ENCODE measurements around the gene TMEM86B.

DNA sequence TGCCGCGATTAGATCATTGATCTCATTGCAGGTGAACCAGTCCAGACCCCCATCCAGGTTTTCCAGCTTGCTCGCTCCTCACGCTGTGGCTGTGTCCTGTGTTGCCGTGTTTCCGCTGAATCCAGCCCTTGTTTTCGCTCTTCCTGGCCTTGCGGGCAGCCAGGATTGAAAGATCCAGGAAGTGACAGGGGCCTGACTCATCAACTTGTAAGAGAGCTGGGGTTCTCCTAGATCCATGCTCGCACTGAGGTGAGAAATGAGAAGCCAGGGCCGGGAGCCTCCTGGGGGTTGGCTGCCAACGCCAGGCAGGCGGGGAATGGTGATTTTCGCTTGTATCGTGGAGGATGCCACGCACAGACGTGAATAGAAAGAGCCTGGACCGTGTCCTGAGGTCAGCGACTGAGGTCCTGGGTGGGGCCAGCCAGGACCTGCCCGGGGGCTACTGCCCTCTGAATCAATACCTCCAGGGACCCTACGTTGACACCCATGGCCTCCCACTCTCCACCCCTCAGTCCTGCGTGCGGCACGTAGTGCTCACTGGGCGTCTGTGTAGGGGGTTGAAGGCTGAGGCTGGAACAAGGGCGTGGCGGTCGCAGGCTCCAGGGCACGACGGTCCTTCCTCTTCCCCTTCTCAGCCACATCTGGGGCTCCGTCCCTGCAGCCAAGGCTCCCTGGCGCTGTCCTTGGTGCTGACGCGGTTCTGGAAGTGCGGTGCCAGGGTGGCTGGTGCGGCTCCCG lies 11.9 kb downstream of the TMEM86B start:
- TF ChIP-seq POLR2AphosphoS5 (IDR thresholded peaks at IDR 0.05; ENCODE audit: low read depth, low read length) (no peak), POLR2A (IDR thresholded peaks at IDR 0.05; ENCODE audit: low read depth, low read length) (no peak), PAX5 (IDR thresholded peaks at IDR 0.05; ENCODE audit: insufficient read depth, low read length, severe bottlenecking) (no peak), TAF1 (IDR thresholded peaks at IDR 0.05; ENCODE audit: low read depth, low read length) (no peak)
